Caco-2 (cell line): Measurements from ENCODE around the gene C16orf74. TPM values are rescaled to one million over a fixed set of nuclear protein-coding genes. Genes with fewer than 3 reads are reported as not detected.

Experiments
- BruUV-seq: library from RNA; stranded (reverse); fragments of 400-500 nt; replicated peaks from 2 replicates; lab custom pipeline; 2021; lab: Mats Ljungman, UMichigan
- CTCF ChIA-PET: fragments of 300-600 bp; sonication (Branson Sonifier 250); formaldehyde crosslinking; loops from one replicate; lab custom pipeline; 2022; ENCODE audit warnings: antibody characterized with exemption; lab: Charles Lee
- POLR2A ChIA-PET: fragments of 300-600 bp; sonication (Branson Sonifier 250); formaldehyde crosslinking; loops from one replicate; lab custom pipeline; 2022; ENCODE audit warnings: antibody characterized with exemption; lab: Charles Lee
- DNase-seq, 2 experiments: peaks; one replicate each; pipeline versions ENCODE4 v3.0.0 to v3.0.0-alpha.2; 2020 to 2022
- H3K27me3 ChIP-seq: replicated peaks from 2 replicates; pipeline ENCODE4 v1.6.0; 2011; ENCODE audit warnings: low read length; ENCODE audit not compliant: control insufficient read depth, insufficient read depth
- H3K36me3 ChIP-seq: 2 replicates; pipeline ENCODE4 v1.5.1; 2011; ENCODE audit warnings: low read length; ENCODE audit not compliant: control insufficient read depth, insufficient read depth
- H3K4me1 ChIP-seq: fragments of 250-450 bp; sonication (Bioruptor Pico); 2 replicates; pipeline ENCODE4 v1.5.1; 2020; ENCODE audit warnings: mild to moderate bottlenecking
- H3K4me3 ChIP-seq: 2 replicates; pipeline ENCODE4 v1.5.1; 2011; ENCODE audit warnings: low read depth, mild to moderate bottlenecking, control low read depth, low read length
- H3K9me3 ChIP-seq: fragments of 250-450 bp; sonication (Bioruptor Pico); 2 replicates; pipeline ENCODE4 v1.5.1; 2020; ENCODE audit warnings: mild to moderate bottlenecking, moderate library complexity
- H3K27ac Mint-ChIP-seq: one replicate; pipeline ENCODE4 v1.8.0; 2022; ENCODE audit warnings: mixed read lengths; ENCODE audit not compliant: unreplicated experiment
- H3K27me3 Mint-ChIP-seq: one replicate; pipeline ENCODE4 v1.8.0; 2022; ENCODE audit warnings: mixed read lengths; ENCODE audit not compliant: insufficient read depth, unreplicated experiment
- H3K36me3 Mint-ChIP-seq: one replicate; pipeline ENCODE4 v1.8.0; 2022; ENCODE audit warnings: mild to moderate bottlenecking, mixed read lengths; ENCODE audit not compliant: insufficient read depth, unreplicated experiment
- H3K4me1 Mint-ChIP-seq: one replicate; pipeline ENCODE4 v1.8.0; 2022; ENCODE audit warnings: low read depth, mixed read lengths; ENCODE audit not compliant: unreplicated experiment
- H3K4me3 Mint-ChIP-seq: one replicate; pipeline ENCODE4 v1.8.0; 2022; ENCODE audit warnings: mild to moderate bottlenecking, moderate library complexity, mixed read lengths; ENCODE audit not compliant: unreplicated experiment
- H3K9me3 Mint-ChIP-seq: one replicate; pipeline ENCODE4 v1.8.0; 2022; ENCODE audit warnings: mixed read lengths; ENCODE audit not compliant: unreplicated experiment
- intact Hi-C: fragments of 100-400 bp; cut with micrococcal nuclease; formaldehyde crosslinking; loops from one replicate; pipeline ENCODE4 v1.10.0; 2022; ENCODE audit not compliant: unreplicated experiment
- total RNA-seq: library from RNA; stranded (reverse); gene quantifications from 2 replicates; pipeline ENCODE4 v1.2.3, GENCODE V29; 2022
- TF ChIP-seq, protein P1 (sequence below), 2 experiments: fragments of 200-600 bp in 1 of 2; IDR thresholded peaks; 1 replicate in 1 of 2; 2 replicates in 1 of 2; pipeline versions ENCODE4 v1.5.1 to v1.8.0; 2011 to 2022; ENCODE audit warnings: antibody characterized with exemption in 1 of 2, control low read depth in 1 of 2, inconsistent platforms in 1 of 2, low read depth in 1 of 2, low read length in 1 of 2, mild to moderate bottlenecking in 1 of 2, moderate library complexity in 1 of 2; ENCODE audit not compliant: insufficient read depth in 1 of 2, severe bottlenecking in 1 of 2, unreplicated experiment in 1 of 2

C16orf74 gene
- total RNA-seq, 1 experiment from 2014 or later: 4.0 TPM

DNA sequence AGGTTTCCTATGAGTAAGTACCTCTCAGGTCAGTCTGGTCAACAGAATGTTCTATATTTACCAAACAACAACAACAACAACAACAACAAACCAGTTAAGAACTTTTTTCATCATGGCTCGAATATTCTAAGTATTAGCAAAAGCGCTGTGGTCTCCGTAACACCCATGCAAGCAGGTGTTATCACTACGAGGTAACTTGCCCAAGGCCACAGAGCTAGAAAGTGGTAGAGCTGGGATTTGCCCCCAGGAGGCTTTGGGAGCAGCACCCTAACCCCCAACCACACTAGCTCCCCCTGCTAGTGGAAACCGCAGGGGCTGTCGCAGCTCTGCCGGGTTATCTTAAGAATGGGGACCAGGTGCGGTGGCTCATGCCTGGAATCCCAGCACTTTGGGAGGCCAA lies 23.9 kb upstream of the C16orf74 start:
- Mint-ChIP-seq H3K9me3 (no peaks in the 10 kb centered on the region), H3K36me3 (peaks cover 51% of the 10 kb centered on the region), H3K4me3 (no peak overlapping the region), H3K27ac (no peak overlapping the region), H3K4me1 (no peaks in the 10 kb centered on the region), H3K27me3 (no peaks in the 10 kb centered on the region)
- Histone ChIP-seq H3K27me3 (no peaks in the 10 kb centered on the region), H3K36me3 (peaks cover 1% of the 10 kb centered on the region), H3K4me3 (no peak overlapping the region), H3K4me1 (no peaks in the 10 kb centered on the region), H3K9me3 (no peaks in the 10 kb centered on the region)
- CTCF ChIA-PET: no interaction called here
- BruUV-seq: no TSS peak
- TF ChIP-seq, protein P1, sequence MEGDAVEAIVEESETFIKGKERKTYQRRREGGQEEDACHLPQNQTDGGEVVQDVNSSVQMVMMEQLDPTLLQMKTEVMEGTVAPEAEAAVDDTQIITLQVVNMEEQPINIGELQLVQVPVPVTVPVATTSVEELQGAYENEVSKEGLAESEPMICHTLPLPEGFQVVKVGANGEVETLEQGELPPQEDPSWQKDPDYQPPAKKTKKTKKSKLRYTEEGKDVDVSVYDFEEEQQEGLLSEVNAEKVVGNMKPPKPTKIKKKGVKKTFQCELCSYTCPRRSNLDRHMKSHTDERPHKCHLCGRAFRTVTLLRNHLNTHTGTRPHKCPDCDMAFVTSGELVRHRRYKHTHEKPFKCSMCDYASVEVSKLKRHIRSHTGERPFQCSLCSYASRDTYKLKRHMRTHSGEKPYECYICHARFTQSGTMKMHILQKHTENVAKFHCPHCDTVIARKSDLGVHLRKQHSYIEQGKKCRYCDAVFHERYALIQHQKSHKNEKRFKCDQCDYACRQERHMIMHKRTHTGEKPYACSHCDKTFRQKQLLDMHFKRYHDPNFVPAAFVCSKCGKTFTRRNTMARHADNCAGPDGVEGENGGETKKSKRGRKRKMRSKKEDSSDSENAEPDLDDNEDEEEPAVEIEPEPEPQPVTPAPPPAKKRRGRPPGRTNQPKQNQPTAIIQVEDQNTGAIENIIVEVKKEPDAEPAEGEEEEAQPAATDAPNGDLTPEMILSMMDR (IDR thresholded peaks at IDR 0.05; ENCODE audit: insufficient read depth in 1 of 2, low read depth in 1 of 2, low read length in 1 of 2, severe bottlenecking in 1 of 2, unreplicated experiment in 1 of 2): no peak
- no peak for DNase-seq
- intact Hi-C loops: no loop called here
- POLR2A ChIA-PET: no interaction called here

DNA sequence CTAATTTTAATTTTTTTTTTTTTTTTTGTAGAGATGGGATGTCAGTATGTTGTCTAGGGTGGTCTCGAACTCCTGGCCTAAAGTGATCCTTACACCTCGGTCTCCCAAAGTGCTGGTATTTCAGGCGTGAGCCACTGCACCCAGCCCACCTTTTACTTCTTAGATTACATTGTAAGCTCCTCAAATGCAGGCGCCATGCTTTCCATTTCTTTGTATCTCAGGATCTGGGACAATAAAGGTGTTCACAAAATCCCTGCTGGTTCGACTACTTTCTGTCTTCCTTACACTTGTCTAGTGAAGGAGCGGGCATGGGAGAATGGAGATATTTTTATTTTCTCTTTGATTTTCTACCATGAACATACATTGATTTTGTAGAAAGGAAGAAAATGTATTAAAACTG lies 23.2 kb upstream of the C16orf74 start:
- no peak overlapping the region for H3K4me3 ChIP-seq
- BruUV-seq: no TSS peak
- no peaks in the 10 kb centered on the region for H3K9me3 Mint-ChIP-seq
- no peak for DNase-seq
- intact Hi-C loops: no loop called here
- H3K27me3 Mint-ChIP-seq: no peaks in the 10 kb centered on the region
- H3K4me1 ChIP-seq: no peaks in the 10 kb centered on the region
- no peaks in the 10 kb centered on the region for H3K9me3 ChIP-seq
- peaks cover 1% of the 10 kb centered on the region for H3K36me3 ChIP-seq
- no peaks in the 10 kb centered on the region for H3K4me1 Mint-ChIP-seq
- H3K27me3 ChIP-seq: no peaks in the 10 kb centered on the region
- no peak overlapping the region for H3K27ac Mint-ChIP-seq
- no peak overlapping the region for H3K4me3 Mint-ChIP-seq
- peaks cover 49% of the 10 kb centered on the region for H3K36me3 Mint-ChIP-seq
- CTCF ChIA-PET: no interaction called here
- POLR2A ChIA-PET: interaction anchor here (0.6 kb wide), 1 partner anchor 37 kb away, joined by 3 read pairs; no protein-coding TSS in a partner anchor
- TF ChIP-seq, protein P1 (IDR thresholded peaks at IDR 0.05; ENCODE audit: insufficient read depth in 1 of 2, low read depth in 1 of 2, low read length in 1 of 2, severe bottlenecking in 1 of 2, unreplicated experiment in 1 of 2): no peak

- Histone ChIP-seq H3K4me1 (no peaks in the 10 kb centered on the region), H3K27me3 (no peaks in the 10 kb centered on the region), H3K36me3 (peaks cover under 1% of the 10 kb centered on the region), H3K4me3 (no peak overlapping the region), H3K9me3 (no peaks in the 10 kb centered on the region)
- Mint-ChIP-seq H3K9me3 (no peaks in the 10 kb centered on the region), H3K4me1 (no peaks in the 10 kb centered on the region), H3K27ac (no peak overlapping the region), H3K36me3 (peaks cover 38% of the 10 kb centered on the region), H3K4me3 (no peak overlapping the region), H3K27me3 (no peaks in the 10 kb centered on the region)
- no TSS peak for BruUV-seq
- TF ChIP-seq, protein P1 (IDR thresholded peaks at IDR 0.05; ENCODE audit: insufficient read depth in 1 of 2, low read depth in 1 of 2, low read length in 1 of 2, severe bottlenecking in 1 of 2, unreplicated experiment in 1 of 2): no peak
- no peak for DNase-seq
- CTCF ChIA-PET: no interaction called here
- POLR2A ChIA-PET: no interaction called here
- intact Hi-C loops: no loop called here
Measured at GRCh38 chr16:85773044-85773443, 22.1 kb upstream of the C16orf74 start.
